Activated CD4-positive, alpha-beta T cell treated with anti-CD3 and anti-CD28 coated beads, Interleukin-2, amount 50 U/mL, for 4 hours (primary cell): ENCODE measurements around the gene C20orf204.
A peak's percentile ranks its signal among the peaks of the same experiment; 100 is the strongest.

ENCODE experiments used
- DNase-seq, 2 experiments: peaks; one replicate each; pipeline ENCODE4 v3.0.0-alpha.2; 2020

The C20orf204 gene

GRCh38 chr20:64027981-64028685 lies 7.8 kb upstream of the C20orf204 start:
- DNase-seq = no peak

GRCh38 chr20:64029293-64030117 lies 6.5 kb upstream of the C20orf204 start:
- no peak for DNase-seq

DNA sequence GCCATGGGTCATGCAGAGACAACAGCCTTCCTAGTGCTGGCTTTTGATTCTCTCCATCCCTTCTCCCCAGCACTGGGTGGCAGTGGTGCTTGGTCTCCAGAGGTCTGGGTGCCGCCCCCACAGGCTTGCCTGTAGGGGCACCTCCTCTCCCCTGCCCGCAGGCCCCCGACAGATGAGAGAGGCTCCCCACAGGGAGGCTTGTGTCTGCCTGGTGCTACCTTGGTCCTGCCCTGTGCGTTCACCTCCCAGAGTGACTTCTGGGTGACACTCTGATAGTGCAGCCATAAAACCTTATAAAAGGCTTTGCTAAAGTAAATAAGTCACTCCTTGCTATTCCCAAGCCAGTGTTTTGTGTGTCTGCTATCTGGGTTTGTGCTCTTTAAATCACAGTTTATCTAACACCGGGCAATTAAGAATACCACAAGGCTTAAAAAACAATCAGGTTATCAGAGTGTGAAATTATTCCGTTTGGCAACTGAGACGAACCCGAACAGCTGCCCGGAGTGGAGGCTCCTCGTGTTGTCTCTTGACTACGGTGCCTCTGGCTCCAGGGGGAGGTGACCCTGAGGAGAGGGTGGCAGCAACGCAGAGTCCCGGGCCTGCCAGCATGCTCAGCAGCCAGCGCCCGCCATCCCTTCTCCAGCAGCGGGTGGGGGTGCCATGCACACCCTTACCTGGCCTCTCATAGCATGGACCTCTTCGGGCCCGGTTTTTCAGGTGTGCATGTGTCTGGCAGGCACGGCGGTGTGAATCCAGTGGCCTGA lies 5.4 kb upstream of the C20orf204 start:
- no peak for DNase-seq

DNA sequence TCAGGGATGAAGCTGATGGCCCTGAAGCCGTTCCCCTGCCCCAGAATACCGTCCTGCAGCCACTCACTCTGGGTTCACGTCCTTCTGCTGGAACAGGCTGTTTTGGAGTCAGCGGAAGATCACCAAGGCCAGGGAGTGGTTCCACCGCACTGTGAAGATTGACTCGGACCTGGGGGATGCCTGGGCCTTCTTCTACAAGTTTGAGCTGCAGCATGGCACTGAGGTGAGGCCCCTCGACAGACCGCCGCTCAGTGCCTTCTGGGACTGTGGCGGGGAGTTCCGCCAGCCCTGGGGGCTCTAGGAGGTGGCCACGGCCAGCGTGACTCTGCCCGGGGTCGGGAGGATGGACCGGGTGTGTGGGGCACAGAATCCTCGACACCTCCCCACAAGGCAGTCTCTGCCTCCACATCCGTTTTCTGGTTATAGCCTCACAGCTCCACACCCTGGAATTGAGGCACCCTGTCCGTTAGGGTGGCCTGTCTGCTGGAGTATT lies 4.1 kb upstream of the C20orf204 start:
- DNase-seq = no peak

- DNase-seq = no peak
Observed at GRCh38 chr20:64032706-64033624, 3.0 kb upstream of the C20orf204 start.

- no peak for DNase-seq
Observed at GRCh38 chr20:64033981-64034493, 1.9 kb upstream of the C20orf204 start.

DNA sequence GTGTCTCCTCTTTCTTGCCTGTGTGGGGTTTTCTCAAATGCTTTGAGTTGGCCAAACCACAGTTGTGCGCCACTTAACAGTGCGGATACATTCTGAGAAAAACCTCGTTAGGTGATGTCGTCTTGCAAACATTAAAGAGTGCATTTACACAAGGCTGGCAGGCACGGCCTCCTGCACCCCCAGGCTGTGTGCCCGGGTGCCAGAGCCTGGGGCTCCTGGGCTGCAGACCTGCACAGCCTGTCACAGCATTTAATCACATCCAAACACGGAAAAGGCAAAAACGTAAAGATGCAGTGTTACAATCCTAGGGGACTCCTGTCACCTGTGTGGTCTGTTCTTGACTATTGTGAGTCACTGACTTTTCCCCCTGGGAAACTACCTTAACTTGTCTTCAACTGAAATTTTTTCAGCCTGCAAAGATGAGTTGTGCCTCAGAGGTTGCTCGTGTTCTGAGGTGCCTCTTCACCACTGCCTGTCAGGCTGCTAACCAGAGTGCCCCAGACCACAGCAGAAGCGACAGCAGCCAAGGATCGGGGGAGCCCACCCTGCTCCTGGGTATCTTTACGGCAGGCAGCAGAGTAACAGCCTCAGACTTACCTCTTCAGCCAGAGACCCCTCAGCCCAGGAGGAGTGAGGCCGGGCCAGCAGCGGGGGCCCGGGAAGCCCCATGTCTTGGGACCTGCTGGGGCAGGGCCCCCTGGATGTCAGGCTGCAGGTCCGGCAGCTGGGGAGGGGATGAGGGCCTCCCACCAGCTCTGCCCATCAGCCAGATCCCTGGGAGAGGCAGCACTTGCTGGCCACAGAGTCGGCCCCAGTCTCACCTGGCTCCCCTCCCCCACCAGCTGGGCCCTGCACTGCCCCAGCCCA lies 683 bp upstream of the C20orf204 start:
- DNase-seq = peak in 1 of 2 experiments; percentile 31

GRCh38 chr20:64036346-64037198 lies 590 bp downstream of the C20orf204 start:
- no peak for DNase-seq

DNA sequence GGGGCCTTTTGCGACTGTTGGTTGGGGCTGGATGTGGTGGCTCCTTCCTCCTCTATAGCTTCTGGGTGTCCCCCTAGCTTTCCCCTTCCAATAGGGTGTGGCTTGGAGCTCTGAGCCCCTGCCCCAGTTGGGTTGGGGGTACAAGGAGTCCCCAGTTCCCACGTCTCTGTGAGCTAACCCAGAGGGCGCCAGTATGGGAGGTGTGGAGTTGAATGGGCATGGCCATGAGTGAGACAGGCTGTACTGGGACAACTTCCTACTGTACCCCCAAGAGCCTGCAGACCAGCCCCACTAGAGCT lies 1.2 kb downstream of the C20orf204 start:
- no peak for DNase-seq

DNA sequence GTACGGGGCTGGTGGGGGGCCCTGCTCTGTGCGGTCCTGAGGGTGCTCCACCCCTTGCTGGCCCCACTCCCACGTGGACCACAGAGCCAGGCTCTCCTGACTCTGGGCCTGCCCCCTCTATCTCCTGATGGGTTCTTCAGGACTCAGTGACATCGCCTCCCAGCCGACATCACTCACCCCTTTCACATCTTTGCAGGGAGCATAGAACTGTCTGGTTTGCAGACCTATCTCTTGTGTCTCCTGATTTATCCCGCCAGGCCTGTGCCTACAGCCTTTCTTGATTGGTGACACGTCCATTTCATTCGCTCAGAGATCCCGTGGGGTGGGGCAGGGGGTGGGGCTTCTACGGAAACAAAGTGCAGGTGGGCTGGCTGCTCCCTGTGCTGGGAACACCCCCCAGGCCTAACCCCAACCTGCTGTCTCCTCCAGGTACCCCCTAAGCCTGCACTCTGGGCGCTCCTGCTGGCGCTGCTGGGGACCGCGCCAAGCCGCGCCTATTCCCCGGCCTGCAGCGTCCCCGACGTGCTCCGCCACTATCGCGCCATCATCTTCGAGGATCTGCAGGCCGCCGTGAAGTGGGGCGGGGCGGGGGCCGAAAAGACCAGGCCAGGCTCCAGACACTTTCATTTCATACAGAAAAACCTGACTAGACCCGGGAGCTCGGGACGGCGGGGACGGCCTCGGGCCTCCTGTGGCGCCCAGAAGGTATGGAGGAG lies 1.7 kb downstream of the C20orf204 start:
- peak in 1 of 2 experiments; percentile 28 for DNase-seq

DNA sequence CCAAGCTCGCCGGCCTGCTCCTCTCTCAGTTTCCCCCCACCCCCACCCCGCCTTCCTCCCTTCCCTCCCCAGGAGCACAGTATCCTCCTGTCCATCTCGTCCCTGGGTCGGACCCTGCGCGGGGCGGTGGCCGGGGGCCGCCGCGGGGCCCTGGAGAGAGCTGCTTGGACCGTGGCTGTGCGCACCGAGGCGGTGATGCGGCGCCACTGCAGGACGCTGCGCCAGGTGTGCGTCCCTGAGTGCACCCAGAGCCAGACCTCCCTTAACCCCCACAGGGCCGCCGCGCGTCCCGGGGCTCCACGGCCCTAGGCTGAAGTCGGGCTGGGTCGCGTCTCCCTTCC lies 2.2 kb downstream of the C20orf204 start:
- DNase-seq = no peak

GRCh38 chr20:64038565-64039292 lies 2.7 kb downstream of the C20orf204 start:
- peak; percentile 65 to 71 for DNase-seq

GRCh38 chr20:64039293-64040160 lies 3.5 kb downstream of the C20orf204 start:
- no peak for DNase-seq

- DNase-seq = no peak
Observed at GRCh38 chr20:64040231-64041039, 4.5 kb downstream of the C20orf204 start.

DNA sequence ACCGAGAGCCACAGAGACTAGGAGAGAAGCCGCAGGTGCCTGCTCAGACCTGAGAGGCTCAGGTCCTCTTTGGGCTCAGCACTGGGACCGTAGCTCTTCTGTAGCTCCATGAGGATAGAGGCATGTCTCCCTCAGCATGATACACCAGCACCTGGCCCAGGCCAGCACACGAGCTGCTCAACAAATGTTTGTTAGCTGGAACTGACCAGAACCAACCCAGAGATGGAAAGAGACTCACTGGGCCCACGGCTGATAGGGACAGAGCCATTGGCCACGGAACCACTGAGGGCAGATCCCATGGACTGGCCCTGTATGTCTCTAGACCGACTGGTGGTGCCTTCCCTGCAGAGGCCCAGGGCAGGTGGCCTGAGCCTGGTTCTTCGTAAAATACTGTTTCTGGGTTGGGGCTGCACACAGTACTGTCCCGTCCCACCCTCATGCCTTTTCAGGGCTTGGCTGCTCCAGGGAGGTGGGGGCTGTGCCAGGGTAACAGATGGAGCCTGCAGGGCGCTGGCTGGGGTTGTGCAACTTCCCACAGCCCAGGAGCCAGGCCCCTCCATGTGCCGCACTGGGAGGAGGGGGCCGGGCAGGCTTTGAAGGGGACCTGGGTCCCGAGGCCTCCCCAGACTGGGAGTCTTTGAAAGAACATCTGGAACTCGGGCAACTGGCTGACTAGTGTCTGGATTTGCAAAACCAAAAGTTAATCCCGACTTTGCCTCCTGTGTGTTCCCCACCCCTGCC lies 5.2 kb downstream of the C20orf204 start:
- no peak for DNase-seq

- no peak for DNase-seq
Observed at GRCh38 chr20:64041781-64042053, 5.7 kb downstream of the C20orf204 start.
